GM12878 (cell line): ENCODE results near the gene PPHLN1. TPM values are rescaled to one million over a fixed set of nuclear protein-coding genes. Genes with fewer than 3 reads are reported as not detected.

Experiments
- ATAC-seq: fragments of 200-7000 bp; cut with Tn5 transposase; 3 replicates; pipeline ENCODE4 v1.9.1; 2020; ENCODE audit warnings: mild to moderate bottlenecking, moderate library complexity
- BruUV-seq: library from RNA; stranded (reverse); fragments of 400-500 nt; replicated peaks from 2 replicates; lab custom pipeline; 2021; lab: Mats Ljungman, UMichigan
- CTCF ChIA-PET: fragments of 300-600 bp; sonication (Branson Sonifier 250); formaldehyde crosslinking; extraction: SDS; loops from one replicate; lab custom pipeline; 2021; ENCODE audit warnings: inconsistent platforms; lab: Yijun Ruan, JAX
- POLR2A ChIA-PET: fragments of 350-600 bp; formaldehyde crosslinking; extraction: SDS; loops from one replicate; lab custom pipeline; 2021; ENCODE audit warnings: inconsistent platforms; lab: Charles Lee
- RAD21 ChIA-PET: fragments of 300-600 bp; sonication (Branson Sonifier 250); formaldehyde crosslinking; loops from one replicate; lab custom pipeline; 2023; ENCODE audit warnings: antibody characterized with exemption; ENCODE audit not compliant: unreplicated experiment; lab: Charles Lee
- SMC1A ChIA-PET: fragments of 300-600 bp; sonication (Branson Sonifier 250); formaldehyde crosslinking; loops from one replicate; lab custom pipeline; 2023; ENCODE audit not compliant: unreplicated experiment, uncharacterized antibody; lab: Charles Lee
- DNase-seq: peaks from one replicate; pipeline ENCODE4 v3.0.0-alpha.2; 2011; ENCODE audit warnings: low read depth, low spot score
- FAIRE-seq: peaks from 3 replicates; lab custom pipeline; 2011; peaks lifted over from hg19 to GRCh38; lab: Jason Lieb, UNC
- H2AFZ ChIP-seq: 2 replicates; pipeline ENCODE4 v1.6.0; 2011; ENCODE audit warnings: low read depth, low read length, control low read depth; ENCODE audit not compliant: control insufficient read depth
- H3K27ac ChIP-seq: 2 replicates; pipeline ENCODE4 v1.5.1; 2011; ENCODE audit warnings: control low read depth; ENCODE audit not compliant: control insufficient read depth, insufficient read depth
- H3K27me3 ChIP-seq, 2 experiments: replicated peaks in 1 of 2; 2 replicates each; pipeline versions ENCODE4 v1.6.0 to v1.6.1; 2011; ENCODE audit warnings: low read length in 1 of 2; ENCODE audit not compliant: control insufficient read depth in 2 of 2, insufficient read depth in 2 of 2
- H3K36me3 ChIP-seq, 2 experiments: 2 replicates each; pipeline ENCODE4 v1.5.1; 2011; ENCODE audit warnings: low read length in 1 of 2; ENCODE audit not compliant: control insufficient read depth in 2 of 2, insufficient read depth in 2 of 2
- H3K4me1 ChIP-seq: 2 replicates; pipeline ENCODE4 v1.6.1; 2011; ENCODE audit warnings: mild to moderate bottlenecking, low read length, moderate library complexity, mixed read lengths; ENCODE audit not compliant: control insufficient read depth, insufficient read depth
- H3K4me2 ChIP-seq: 2 replicates; pipeline ENCODE4 v1.6.0; 2011; ENCODE audit warnings: control low read depth; ENCODE audit not compliant: control insufficient read depth, insufficient read depth
- H3K4me3 ChIP-seq: fragments of 200-600 bp; sonication (generic); 2 replicates; pipeline ENCODE4 v1.5.1; 2016
- H3K79me2 ChIP-seq: 2 replicates; pipeline ENCODE4 v1.6.0; 2011; ENCODE audit warnings: low read length; ENCODE audit not compliant: control insufficient read depth, insufficient read depth
- H3K9ac ChIP-seq: 2 replicates; pipeline ENCODE4 v1.8.0; 2011; ENCODE audit warnings: low read length, control low read depth, mixed read lengths; ENCODE audit not compliant: control insufficient read depth, insufficient read depth
- H3K9me3 ChIP-seq: replicated peaks from 3 replicates; pipeline ENCODE4 v1.5.1; 2011; ENCODE audit warnings: mild to moderate bottlenecking, low read length; ENCODE audit not compliant: control insufficient read depth, insufficient read depth
- H4K20me1 ChIP-seq: 2 replicates; pipeline ENCODE4 v1.6.0; 2011; ENCODE audit not compliant: control insufficient read depth, insufficient read depth
- ASH2L ChIP-seq: fragments of 300-600, 200-600 bp; sonication (generic); IDR thresholded peaks from 2 replicates; pipeline ENCODE4 v1.6.1; 2017; ENCODE audit warnings: low read depth, mild to moderate bottlenecking, borderline replicate concordance
- BCL11A ChIP-seq: IDR thresholded peaks from 2 replicates; pipeline ENCODE4 v1.6.1; 2011; ENCODE audit warnings: low read depth, low read length
- BHLHE40 ChIP-seq, 2 experiments: fragments of 450-650 bp in 1 of 2; IDR thresholded peaks; 2 replicates each; pipeline ENCODE4 v1.6.1; 2011 to 2017; ENCODE audit warnings: low read depth in 2 of 2, borderline replicate concordance in 1 of 2, improper control_type of control experiment in 1 of 2, low read length in 1 of 2, mild to moderate bottlenecking in 1 of 2
- CBX5 ChIP-seq: sonication (generic); IDR thresholded peaks from 2 replicates; pipeline ENCODE4 v1.6.1; 2016; ENCODE audit warnings: low read depth, moderate library complexity, mild to moderate bottlenecking, inconsistent platforms
- JUND ChIP-seq: IDR thresholded peaks from 2 replicates; pipeline ENCODE4 v1.6.1; 2012; ENCODE audit warnings: low read depth, mild to moderate bottlenecking, low read length, improper control_type of control experiment, moderate library complexity
- NFIC ChIP-seq: IDR thresholded peaks from 2 replicates; pipeline ENCODE4 v1.6.1; 2012; ENCODE audit warnings: low read depth, mild to moderate bottlenecking, inconsistent platforms, low read length, moderate library complexity
- NFXL1 ChIP-seq: fragments of 450-650 bp; IDR thresholded peaks from 2 replicates; pipeline ENCODE4 v1.6.1; 2017; ENCODE audit warnings: antibody characterized with exemption, mild to moderate bottlenecking, borderline replicate concordance
- RFX5 ChIP-seq: IDR thresholded peaks from 2 replicates; pipeline ENCODE4 v1.6.1; 2011; ENCODE audit warnings: low read depth, low read length, improper control_type of control experiment
- SIN3A ChIP-seq: IDR thresholded peaks from 2 replicates; pipeline ENCODE4 v1.6.1; 2012; ENCODE audit warnings: low read depth, low read length, improper control_type of control experiment
- TCF7 ChIP-seq: IDR thresholded peaks from 2 replicates; pipeline ENCODE4 v1.6.1; 2014; ENCODE audit warnings: antibody characterized with exemption, borderline replicate concordance
- ZZZ3 ChIP-seq: IDR thresholded peaks from 2 replicates; pipeline ENCODE4 v1.6.1; 2011; ENCODE audit warnings: low read depth; ENCODE audit not compliant: control insufficient read depth, insufficient read length
- WGBS: methylation state at CpG from one replicate; pipeline ENCODE4 v1.1.6; 2016; ENCODE audit warnings: low lambda C conversion rate; ENCODE audit not compliant: insufficient replicate concordance, insufficient coverage; ENCODE audit errors: missing lambda C conversion rate; 5-methylcytosine and 5-hydroxymethylcytosine counted together
- in situ Hi-C: fragments of 300-500 bp; cut with MboI; formaldehyde crosslinking; loops from 9 replicates; pipeline ENCODE4 v1.14.3; 2018; ENCODE audit warnings: mixed read lengths
- intact Hi-C: fragments of 100-400 bp; cut with micrococcal nuclease; formaldehyde crosslinking; loops from one replicate; pipeline ENCODE4 v1.14.2; 2022; ENCODE audit not compliant: unreplicated experiment
- polyA plus RNA-seq, 11 experiments: library from polyadenylated mRNA; depleted of rRNA in 4 of 11; unstranded in 6 of 11; stranded (reverse) in 5 of 11; fragments of >200 nt; fragmentation: Nextera tagmentation in 4 of 11; fragmentation: Illumina TruSeq in 1 of 11; extraction: Ambion mirVana in 4 of 11; extraction: Trizol in 1 of 11; gene quantifications; 1 replicate in 1 of 11; 2 replicates in 10 of 11; pipeline versions ENCODE4 v1.2.1 to v1.2.3, GENCODE V29; 2011 to 2016; ENCODE audit warnings: inconsistent platforms in 2 of 11, missing spikeins in 2 of 11, low read depth in 1 of 11
- total RNA-seq, 4 experiments: library from RNA; depleted of rRNA in 3 of 4; stranded (reverse); fragments of >200 nt in 3 of 4; fragmentation: Illumina TruSeq in 1 of 4; extraction: Trizol in 1 of 4; gene quantifications; 2 replicates each; pipeline versions ENCODE4 v1.2.1 to v1.2.3, GENCODE V29; 2013 to 2021
- TF ChIP-seq, protein P1 (sequence below), 3 experiments: IDR thresholded peaks in 2 of 3; conservative IDR thresholded peaks in 1 of 3; 2 replicates each; pipeline ENCODE4 v1.5.1; 2011; ENCODE audit warnings: low read depth in 3 of 3, low read length in 3 of 3, mild to moderate bottlenecking in 3 of 3, control low read depth in 2 of 3, moderate library complexity in 2 of 3, inconsistent platforms in 1 of 3, mixed read lengths in 1 of 3; ENCODE audit not compliant: control insufficient read depth in 2 of 3, insufficient read depth in 1 of 3; ENCODE audit errors: extremely low read depth in 1 of 3

Gene PPHLN1
- total and polyA plus RNA-seq, 10 of the 15 experiments (the other 5 are each of a cell fraction or from before 2014, with no cell fraction given): 73.6 to 117 (median 92.1) TPM

DNA sequence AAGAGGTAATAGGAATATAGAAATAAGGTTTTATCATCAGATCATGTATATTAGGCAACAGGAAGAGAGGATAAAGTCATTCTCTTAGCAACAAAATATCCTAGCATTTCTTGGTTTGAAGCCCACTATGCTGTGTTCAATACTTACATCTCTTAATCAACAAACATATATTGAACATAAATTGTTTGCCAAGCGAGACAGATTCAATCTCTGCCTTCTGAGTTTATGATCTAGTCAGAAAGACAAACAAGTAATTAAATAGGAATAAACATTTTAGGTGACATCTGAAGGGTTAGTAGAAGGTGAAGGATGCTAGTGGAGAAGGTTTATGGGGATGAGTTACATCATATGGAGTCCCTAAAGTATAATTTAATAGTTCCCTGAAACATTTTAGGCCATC is 54.8 kb downstream of the PPHLN1 start:
- FAIRE-seq: no peak
- Histone ChIP-seq H3K4me2 (no peak overlapping the region), H3K79me2 (no peaks in the 10 kb centered on the region), H3K27me3 (no peaks in the 10 kb centered on the region), H3K4me1 (no peaks in the 10 kb centered on the region), H3K9me3 (no peaks in the 10 kb centered on the region), H3K9ac (no peak overlapping the region), H2AFZ (no peak overlapping the region), H3K4me3 (no peak overlapping the region), H3K27ac (no peak overlapping the region), H3K36me3 (peaks cover 0 to 4% of the 10 kb centered on the region in 2 experiments; a peak in 3 of 4 replicates), H4K20me1 (no peaks in the 10 kb centered on the region)
- intact Hi-C loops: no loop called here
- WGBS: 33% methylated on average over 1 of the region's 1 CpG
- ChIA-PET SMC1A (interaction anchor here (1.2 to 2.8 kb wide), 5 partner anchors 9 to 103 kb away, joined by 3 to 14 read pairs (median 3); no protein-coding TSS in a partner anchor), RAD21 (interaction anchor here (0.9 kb wide), 1 partner anchor 12 kb away, joined by 3 read pairs; no protein-coding TSS in a partner anchor), POLR2A (no interaction called here), CTCF (interaction anchor here (0.8 to 9.3 kb wide), 4 partner anchors 9 to 1104 kb away, joined by 3 to 80 read pairs (median 4); no protein-coding TSS in a partner anchor)
- in situ Hi-C loops: no loop called here
- TF ChIP-seq, protein P1, sequence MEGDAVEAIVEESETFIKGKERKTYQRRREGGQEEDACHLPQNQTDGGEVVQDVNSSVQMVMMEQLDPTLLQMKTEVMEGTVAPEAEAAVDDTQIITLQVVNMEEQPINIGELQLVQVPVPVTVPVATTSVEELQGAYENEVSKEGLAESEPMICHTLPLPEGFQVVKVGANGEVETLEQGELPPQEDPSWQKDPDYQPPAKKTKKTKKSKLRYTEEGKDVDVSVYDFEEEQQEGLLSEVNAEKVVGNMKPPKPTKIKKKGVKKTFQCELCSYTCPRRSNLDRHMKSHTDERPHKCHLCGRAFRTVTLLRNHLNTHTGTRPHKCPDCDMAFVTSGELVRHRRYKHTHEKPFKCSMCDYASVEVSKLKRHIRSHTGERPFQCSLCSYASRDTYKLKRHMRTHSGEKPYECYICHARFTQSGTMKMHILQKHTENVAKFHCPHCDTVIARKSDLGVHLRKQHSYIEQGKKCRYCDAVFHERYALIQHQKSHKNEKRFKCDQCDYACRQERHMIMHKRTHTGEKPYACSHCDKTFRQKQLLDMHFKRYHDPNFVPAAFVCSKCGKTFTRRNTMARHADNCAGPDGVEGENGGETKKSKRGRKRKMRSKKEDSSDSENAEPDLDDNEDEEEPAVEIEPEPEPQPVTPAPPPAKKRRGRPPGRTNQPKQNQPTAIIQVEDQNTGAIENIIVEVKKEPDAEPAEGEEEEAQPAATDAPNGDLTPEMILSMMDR (IDR thresholded peaks at IDR 0.05 in 2 of 3, conservative IDR thresholded peaks at IDR 0.05 in 1 of 3; ENCODE audit: control insufficient read depth in 2 of 3, extremely low read depth in 1 of 3, insufficient read depth in 1 of 3, low read depth in 3 of 3, low read length in 3 of 3): no peak
- no peak for TF ChIP-seq ZZZ3
- no peak for TF ChIP-seq BCL11A
- no peak for TF ChIP-seq SIN3A
- TF ChIP-seq NFIC: no peak
- TF ChIP-seq CBX5: no peak
- TF ChIP-seq TCF7: no peak
- TF ChIP-seq RFX5: no peak
- TF ChIP-seq JUND: no peak
- TF ChIP-seq BHLHE40 (IDR thresholded peaks at IDR 0.05; ENCODE audit: borderline replicate concordance in 1 of 2, low read depth in 2 of 2, low read length in 1 of 2): no peak
- no peak for TF ChIP-seq NFXL1
- no peak for TF ChIP-seq ASH2L
- BruUV-seq: no TSS peak
- no peak for ATAC-seq
- DNase-seq: no peak
